Brain microvascular endothelial cell (primary cell): ENCODE data around the gene SYNGR1.

Experiments
- DNase-seq: peaks from one replicate; pipeline ENCODE4 v3.0.0-alpha.2; 2020
- H3K27ac ChIP-seq: fragments of 250-450 bp; sonication (Bioruptor Pico); 2 replicates; pipeline ENCODE4 v1.5.1; 2020; ENCODE audit warnings: mild to moderate bottlenecking, moderate library complexity
- H3K27me3 ChIP-seq: fragments of 250-450 bp; sonication (Bioruptor Pico); replicated peaks from 2 replicates; pipeline ENCODE4 v1.5.1; 2020; ENCODE audit warnings: mild to moderate bottlenecking
- H3K36me3 ChIP-seq: fragments of 250-450 bp; sonication (Bioruptor Pico); replicated peaks from 2 replicates; pipeline ENCODE4 v1.5.1; 2020; ENCODE audit warnings: mild to moderate bottlenecking
- H3K4me3 ChIP-seq: 2 replicates; pipeline ENCODE4 v1.5.1; 2011; ENCODE audit warnings: low read depth, mild to moderate bottlenecking, control low read depth, low read length, moderate library complexity
- CTCF ChIP-seq: IDR thresholded peaks from 2 replicates; pipeline ENCODE4 v1.5.1; 2011; ENCODE audit warnings: low read depth, mild to moderate bottlenecking, moderate library complexity, low read length, control low read depth, inconsistent platforms; ENCODE audit errors: missing control alignments
- in situ Hi-C: cut with HindIII; loops from 2 replicates; pipeline ENCODE4 v1.10.0; 2017; ENCODE audit warnings: low sequenced_read_pairs, low pct_ligation_motif_present

SYNGR1 gene

GRCh38 chr22:39434721-39435120, 84.9 kb downstream of the SYNGR1 start:
- H3K36me3 ChIP-seq, result peaks cover 4% of the 10 kb centered on the region
- DNase-seq, result no peak
- no peak for TF ChIP-seq CTCF
- H3K27me3 ChIP-seq, result no peaks in the 10 kb centered on the region
- H3K4me3 ChIP-seq, result no peak overlapping the region
- in situ Hi-C loops, result no loop called here
- no peak overlapping the region for H3K27ac ChIP-seq
